AG04449 (cell line): ENCODE results near the gene EPAS1.

ENCODE experiments used
- CTCF ChIA-PET: fragments of 350-600 bp; formaldehyde crosslinking; extraction: SDS; loops from one replicate; lab custom pipeline; 2021; ENCODE audit warnings: antibody characterized with exemption; lab: Yijun Ruan, JAX
- POLR2A ChIA-PET: fragments of 400-600, 350-600 bp; formaldehyde crosslinking; extraction: SDS; loops from one replicate; lab custom pipeline; 2020; ENCODE audit warnings: antibody characterized with exemption, inconsistent platforms; lab: Yijun Ruan, JAX
- DNase-seq: peaks from one replicate; pipeline ENCODE4 v3.0.0-alpha.2; 2010; ENCODE audit warnings: low read depth, low spot score
- H3K4me3 ChIP-seq: 2 replicates; pipeline ENCODE4 v1.5.1; 2011; ENCODE audit warnings: low read depth, mild to moderate bottlenecking, control low read depth, low read length
- CTCF ChIP-seq: IDR thresholded peaks from one replicate; pipeline ENCODE4 v1.5.1; 2011; ENCODE audit warnings: mild to moderate bottlenecking, moderate library complexity, low read length, control low read depth, inconsistent platforms; ENCODE audit not compliant: insufficient read depth; ENCODE audit errors: missing control alignments

The EPAS1 gene

GRCh38 chr2:46400016-46400415, 102.8 kb downstream of the EPAS1 start:
- no peak overlapping the region for H3K4me3 ChIP-seq
- TF ChIP-seq CTCF, result no peak
- ChIA-PET POLR2A (no interaction called here), CTCF (no interaction called here)
- no peak for DNase-seq

GRCh38 chr2:46402874-46403273, 105.7 kb downstream of the EPAS1 start:
- H3K4me3 ChIP-seq, result no peak overlapping the region
- no peak for TF ChIP-seq CTCF
- DNase-seq, result no peak
- ChIA-PET POLR2A (no interaction called here), CTCF (interaction anchor here (1.0 kb wide), 1 partner anchor 17 kb away, joined by 3 read pairs; no protein-coding TSS in a partner anchor)

- ChIA-PET POLR2A (no interaction called here), CTCF (interaction anchor here (0.9 to 1.2 kb wide), 2 partner anchors 11 to 411 kb away, joined by 3 to 4 read pairs; no protein-coding TSS in a partner anchor)
- H3K4me3 ChIP-seq, result no peak overlapping the region
- no peak for DNase-seq
- TF ChIP-seq CTCF, result no peak
Observed at GRCh38 chr2:46404181-46404759, 107.1 kb downstream of the EPAS1 start.

- no peak for DNase-seq
- no peak for TF ChIP-seq CTCF
- H3K4me3 ChIP-seq, result no peak overlapping the region
- ChIA-PET POLR2A (no interaction called here), CTCF (no interaction called here)
Observed at GRCh38 chr2:46407852-46408455, 110.7 kb downstream of the EPAS1 start.

- H3K4me3 ChIP-seq, result no peak overlapping the region
- no peak for TF ChIP-seq CTCF
- POLR2A ChIA-PET, result no interaction called here
- CTCF ChIA-PET, result no interaction called here
- DNase-seq, result no peak
Observed at GRCh38 chr2:46409756-46410155, 112.5 kb downstream of the EPAS1 start.

- POLR2A ChIA-PET, result no interaction called here
- TF ChIP-seq CTCF, result no peak
Observed at GRCh38 chr2:46410273-46411244, 113.4 kb downstream of the EPAS1 start.

More at GRCh38 chr2:46410273-46411244, 113.4 kb downstream of the EPAS1 start:
- CTCF ChIA-PET, result interaction anchor here (0.7 kb wide), 1 partner anchor 52 kb away, joined by 4 read pairs; no protein-coding TSS in a partner anchor
- DNase-seq, result no peak
- H3K4me3 ChIP-seq, result no peak overlapping the region
